ENCODE data around the gene SRSF3.
"Not testable (repeated sequence)": the region's sequence is repeated elsewhere in the genome, so short reads cannot be mapped to it uniquely, and the experiment has no call there.

Gene SRSF3

DNA sequence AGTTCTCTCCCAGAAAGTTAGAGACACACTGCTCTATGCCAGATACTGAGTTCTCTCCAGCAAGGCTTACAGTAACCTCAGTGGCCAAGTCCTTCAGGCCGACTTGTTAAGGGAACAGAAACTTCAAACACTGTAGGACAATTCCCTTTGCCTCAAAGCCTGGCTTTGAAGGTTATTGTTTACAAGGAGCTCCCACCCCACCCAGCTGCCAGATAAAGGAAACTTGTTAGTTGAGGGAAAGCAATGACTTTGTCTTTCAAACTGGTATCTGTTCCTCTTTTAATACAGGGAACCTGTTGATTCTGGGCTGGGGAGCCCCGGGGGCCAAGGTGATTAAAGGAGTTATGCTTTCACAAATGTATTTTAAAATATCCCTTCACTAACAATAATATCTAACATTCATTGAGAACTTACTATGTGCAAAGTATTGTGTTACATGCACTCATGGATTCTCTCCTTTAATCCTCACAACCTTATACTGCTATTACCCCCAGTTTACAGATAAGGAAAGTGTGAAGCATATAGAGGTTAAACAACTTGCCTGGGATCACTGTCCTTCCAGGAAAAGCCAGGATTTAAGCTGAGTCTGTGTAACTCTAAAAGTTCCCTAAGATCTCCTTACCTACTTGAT is 56.8 kb downstream of the SRSF3 start:
- no peak for DNase-seq

- DNase-seq: no peak
These were observed 57.7 kb downstream of the SRSF3 start for GRCh38 chr6:36651659-36652379.

DNA sequence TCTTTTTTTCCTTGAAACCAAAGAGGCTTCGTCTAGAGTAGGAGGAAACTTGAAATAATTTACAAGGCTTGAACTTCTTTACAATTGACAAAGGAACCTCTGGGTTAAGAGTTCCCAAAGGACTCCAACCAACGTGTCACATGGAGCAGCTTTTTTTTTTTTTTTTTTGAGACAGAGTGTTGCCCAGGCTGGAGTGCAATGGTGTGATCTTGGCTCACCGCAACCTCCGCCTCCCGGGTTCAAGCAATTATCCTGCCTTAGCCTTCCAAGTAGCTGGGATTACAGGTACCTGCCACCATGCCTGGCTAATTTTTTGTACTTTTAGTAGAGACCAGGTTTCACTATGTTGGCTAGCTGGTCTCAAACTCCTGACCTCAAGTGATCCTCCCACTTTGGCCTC is 60.3 kb downstream of the SRSF3 start:
- DNase-seq: not testable (repeated sequence)

All from fibroblast of skin of right quadriceps (primary cell).